Activated naive CD8-positive, alpha-beta T cell treated with anti-CD3 and anti-CD28 coated beads for 36 hours (primary cell): ENCODE results near the gene SMYD3. TPM values are rescaled to one million over a fixed set of nuclear protein-coding genes. Genes with fewer than 3 reads are reported as not detected.

Experiments
- DNase-seq: peaks from one replicate; pipeline ENCODE4 v3.0.0; 2021
- H3K27ac Mint-ChIP-seq: one replicate; pipeline ENCODE4 v1.8.0; 2022; ENCODE audit warnings: mild to moderate bottlenecking, moderate library complexity, mixed read lengths
- H3K27me3 Mint-ChIP-seq: one replicate; pipeline ENCODE4 v1.8.0; 2022; ENCODE audit warnings: mild to moderate bottlenecking, mixed read lengths
- H3K36me3 Mint-ChIP-seq: one replicate; pipeline ENCODE4 v1.8.0; 2021; ENCODE audit warnings: mild to moderate bottlenecking, mixed read lengths
- H3K4me1 Mint-ChIP-seq: one replicate; pipeline ENCODE4 v1.8.0; 2021; ENCODE audit warnings: mixed read lengths
- H3K4me3 Mint-ChIP-seq: one replicate; pipeline ENCODE4 v1.8.0; 2022; ENCODE audit warnings: mild to moderate bottlenecking, moderate library complexity, mixed read lengths
- H3K9me3 Mint-ChIP-seq: one replicate; pipeline ENCODE4 v1.8.0; 2022; ENCODE audit warnings: mixed read lengths
- total RNA-seq, 2 experiments: library from RNA; stranded (reverse); gene quantifications; one replicate each; pipeline ENCODE4 v1.2.3, GENCODE V29; 2021

The SMYD3 gene
- total RNA-seq, 2 experiments from 2014 or later = 16.4 to 18.4 TPM

DNA sequence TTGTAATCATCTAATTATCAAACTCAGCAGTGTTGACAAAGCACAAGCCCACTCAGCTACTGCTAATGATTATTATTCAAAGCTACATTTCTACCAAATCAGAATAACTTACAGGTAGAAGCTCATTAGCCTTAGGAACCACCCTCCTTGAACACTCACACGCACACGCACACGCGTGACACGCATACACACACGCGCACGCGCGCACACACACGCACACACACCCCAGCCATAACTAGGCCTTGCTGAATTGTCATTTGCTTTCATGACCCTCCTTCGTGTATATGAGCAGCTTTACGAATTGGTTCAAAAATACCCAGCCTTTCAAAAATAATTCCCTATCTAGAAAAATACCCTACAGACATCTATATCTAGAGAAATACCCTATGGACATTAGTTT lies 195.6 kb downstream of the SMYD3 start:
- Mint-ChIP-seq H3K36me3 (peaks cover 12% of the 10 kb centered on the region), H3K27ac (no peak overlapping the region), H3K4me3 (no peak overlapping the region), H3K27me3 (no peaks in the 10 kb centered on the region), H3K4me1 (peaks cover 2% of the 10 kb centered on the region), H3K9me3 (no peaks in the 10 kb centered on the region)
- no peak for DNase-seq

GRCh38 chr1:246309247-246309884 lies 197.7 kb downstream of the SMYD3 start:
- H3K9me3 Mint-ChIP-seq = no peaks in the 10 kb centered on the region
- H3K36me3 Mint-ChIP-seq = peaks cover 14% of the 10 kb centered on the region
- DNase-seq = no peak
- H3K4me1 Mint-ChIP-seq = peaks cover 2% of the 10 kb centered on the region
- no peaks in the 10 kb centered on the region for H3K27me3 Mint-ChIP-seq
- H3K4me3 Mint-ChIP-seq = no peak overlapping the region
- no peak overlapping the region for H3K27ac Mint-ChIP-seq

DNA sequence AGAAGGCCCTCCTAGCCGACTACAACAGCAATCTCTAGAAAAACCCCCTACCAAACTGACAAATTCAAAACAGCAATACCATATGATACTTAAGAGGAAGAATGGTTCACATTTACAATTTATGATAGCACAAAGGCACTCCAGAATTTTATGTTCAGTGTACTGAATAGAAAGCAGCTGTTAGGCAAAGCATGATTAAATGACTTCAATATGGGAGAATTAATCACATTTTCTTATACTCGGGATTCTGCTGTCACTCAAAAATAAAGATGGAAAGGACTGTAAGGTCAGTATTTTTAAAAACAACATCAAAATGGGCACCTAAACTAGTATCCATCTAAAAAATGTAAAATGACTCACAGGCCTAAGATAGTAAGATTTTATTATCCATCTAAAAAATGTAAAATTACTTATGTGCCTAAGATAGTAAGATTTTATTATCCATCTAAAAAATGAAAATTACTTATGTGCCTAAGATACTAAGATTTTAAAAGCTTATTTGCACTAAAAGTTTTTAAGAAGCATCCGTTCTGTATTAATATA lies 198.5 kb downstream of the SMYD3 start:
- Mint-ChIP-seq H3K4me1 (peaks cover 2% of the 10 kb centered on the region), H3K9me3 (no peaks in the 10 kb centered on the region), H3K36me3 (peaks cover 14% of the 10 kb centered on the region), H3K4me3 (no peak overlapping the region), H3K27me3 (no peaks in the 10 kb centered on the region), H3K27ac (no peak overlapping the region)
- DNase-seq = no peak

DNA sequence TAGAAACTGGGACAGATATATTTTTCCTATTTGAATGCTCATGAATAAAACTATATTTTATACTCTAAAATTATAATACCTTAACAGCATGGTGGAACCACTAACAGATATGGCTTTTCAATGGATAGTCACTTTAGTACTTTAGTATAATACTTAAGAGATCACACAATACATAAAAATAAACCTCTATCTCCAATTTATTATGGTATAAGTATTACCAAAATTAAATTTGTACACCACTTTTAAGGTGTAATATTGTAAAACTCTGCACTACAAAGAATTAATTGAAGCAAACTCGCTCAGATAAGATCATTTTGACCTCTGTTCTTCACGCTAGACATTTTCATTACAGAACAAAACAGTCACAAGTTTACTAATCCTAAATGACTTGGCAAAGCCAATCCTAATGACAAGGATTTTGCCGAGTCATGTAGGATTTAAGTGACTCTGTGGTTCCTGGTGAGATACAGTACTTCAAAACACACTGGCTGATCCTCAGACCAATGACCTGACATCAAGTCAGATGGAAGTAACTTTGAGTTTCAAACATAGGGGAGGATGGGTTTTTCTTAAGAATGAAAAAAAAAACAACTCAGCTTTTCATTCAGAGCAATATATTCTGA lies 200.6 kb downstream of the SMYD3 start:
- peaks cover 2% of the 10 kb centered on the region for H3K4me1 Mint-ChIP-seq
- H3K27ac Mint-ChIP-seq = no peak overlapping the region
- H3K27me3 Mint-ChIP-seq = no peaks in the 10 kb centered on the region
- peaks cover 9% of the 10 kb centered on the region for H3K36me3 Mint-ChIP-seq
- H3K9me3 Mint-ChIP-seq = no peaks in the 10 kb centered on the region
- no peak overlapping the region for H3K4me3 Mint-ChIP-seq
- DNase-seq = no peak

DNA sequence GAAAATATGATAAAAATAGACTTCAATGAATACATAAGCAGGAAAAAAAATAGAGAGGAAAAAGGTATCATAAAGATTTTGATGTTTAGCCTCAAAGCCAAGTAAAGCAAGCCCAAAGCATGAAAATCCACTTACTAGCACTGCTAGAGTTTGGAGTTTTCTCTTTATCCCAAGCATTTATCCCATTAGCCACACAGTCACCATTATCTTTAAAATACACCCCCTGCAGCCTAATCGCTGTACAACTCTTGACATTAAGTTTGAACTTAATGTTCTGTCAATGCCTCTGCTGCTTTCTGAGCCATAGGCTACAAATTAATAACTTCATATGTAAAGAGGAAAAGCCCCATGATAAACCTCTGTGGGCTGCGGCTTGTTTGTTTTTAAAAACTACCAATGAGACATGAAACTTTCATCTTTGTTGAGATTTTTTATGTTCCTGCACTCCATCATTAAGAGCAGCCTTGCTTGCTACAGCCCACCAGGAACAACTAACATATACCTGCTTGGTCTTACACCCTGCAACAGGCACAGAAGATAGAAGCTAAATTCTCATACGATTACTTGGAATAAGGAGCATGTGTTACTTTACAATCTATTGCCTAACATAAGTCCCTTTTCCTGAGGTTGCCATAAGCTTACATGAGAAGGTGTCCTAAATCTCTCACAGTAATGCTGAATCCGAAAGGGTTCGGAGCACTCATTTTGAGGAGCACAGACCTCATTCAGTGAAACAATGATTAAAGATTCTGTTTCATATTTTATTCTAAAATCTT lies 202.4 kb downstream of the SMYD3 start:
- Mint-ChIP-seq H3K4me3 (no peak overlapping the region), H3K4me1 (peaks cover 2% of the 10 kb centered on the region), H3K27ac (no peak overlapping the region), H3K27me3 (no peaks in the 10 kb centered on the region), H3K36me3 (peaks cover 11% of the 10 kb centered on the region), H3K9me3 (peaks cover under 1% of the 10 kb centered on the region)
- no peak for DNase-seq

DNA sequence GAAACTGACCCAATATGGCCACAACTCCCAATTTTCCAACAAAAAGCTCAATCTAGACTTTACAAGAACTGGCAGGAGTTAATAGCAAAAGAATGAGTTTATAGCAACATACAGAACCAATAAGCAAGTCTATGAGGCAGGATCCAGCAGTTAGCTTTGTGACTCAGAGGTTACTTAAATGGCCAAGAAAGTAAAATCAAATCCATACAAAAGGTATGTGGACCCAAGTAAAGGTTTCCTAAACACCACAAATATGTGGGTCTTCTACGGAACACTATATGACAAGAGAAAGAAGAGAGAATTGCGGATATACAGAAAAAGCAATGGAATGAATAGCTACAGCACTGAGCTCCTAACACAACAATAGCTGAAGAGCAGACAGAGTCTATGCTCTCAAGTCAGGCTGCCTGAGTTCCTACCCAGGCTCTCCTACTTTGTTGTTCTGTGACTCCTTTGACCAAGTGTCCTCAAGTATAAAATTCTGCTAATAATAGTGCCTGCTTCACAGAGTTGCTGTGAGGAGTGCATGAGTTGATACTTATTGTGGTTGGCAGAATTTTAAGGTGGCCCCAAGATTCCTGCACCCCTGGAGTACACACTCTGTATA lies 204.3 kb downstream of the SMYD3 start:
- peaks cover 3% of the 10 kb centered on the region for H3K9me3 Mint-ChIP-seq
- H3K27ac Mint-ChIP-seq = no peak overlapping the region
- H3K4me1 Mint-ChIP-seq = peaks cover 2% of the 10 kb centered on the region
- peaks cover 17% of the 10 kb centered on the region for H3K36me3 Mint-ChIP-seq
- no peaks in the 10 kb centered on the region for H3K27me3 Mint-ChIP-seq
- DNase-seq = no peak
- H3K4me3 Mint-ChIP-seq = no peak overlapping the region

DNA sequence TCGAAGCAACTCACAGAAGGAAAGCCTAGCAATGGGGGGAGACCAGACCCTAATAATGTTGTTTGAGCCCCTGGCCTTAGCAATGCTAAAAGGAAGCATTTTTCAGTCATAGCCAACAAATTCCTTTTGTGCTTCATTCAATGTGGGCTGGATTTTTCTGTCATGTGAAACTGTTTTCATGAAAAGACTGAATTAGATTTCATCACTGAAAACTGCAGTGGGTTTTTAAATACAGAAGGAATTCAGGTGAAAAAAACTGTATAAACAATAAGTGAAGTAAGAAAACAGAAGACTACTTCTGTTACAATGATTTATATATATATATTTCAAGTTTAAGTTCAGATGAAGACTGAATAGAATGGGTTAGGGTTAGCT lies 204.8 kb downstream of the SMYD3 start:
- DNase-seq = no peak
- Mint-ChIP-seq H3K36me3 (peaks cover 16% of the 10 kb centered on the region), H3K4me1 (peaks cover 2% of the 10 kb centered on the region), H3K27ac (no peak overlapping the region), H3K4me3 (no peak overlapping the region), H3K9me3 (peaks cover 3% of the 10 kb centered on the region), H3K27me3 (no peaks in the 10 kb centered on the region)

DNA sequence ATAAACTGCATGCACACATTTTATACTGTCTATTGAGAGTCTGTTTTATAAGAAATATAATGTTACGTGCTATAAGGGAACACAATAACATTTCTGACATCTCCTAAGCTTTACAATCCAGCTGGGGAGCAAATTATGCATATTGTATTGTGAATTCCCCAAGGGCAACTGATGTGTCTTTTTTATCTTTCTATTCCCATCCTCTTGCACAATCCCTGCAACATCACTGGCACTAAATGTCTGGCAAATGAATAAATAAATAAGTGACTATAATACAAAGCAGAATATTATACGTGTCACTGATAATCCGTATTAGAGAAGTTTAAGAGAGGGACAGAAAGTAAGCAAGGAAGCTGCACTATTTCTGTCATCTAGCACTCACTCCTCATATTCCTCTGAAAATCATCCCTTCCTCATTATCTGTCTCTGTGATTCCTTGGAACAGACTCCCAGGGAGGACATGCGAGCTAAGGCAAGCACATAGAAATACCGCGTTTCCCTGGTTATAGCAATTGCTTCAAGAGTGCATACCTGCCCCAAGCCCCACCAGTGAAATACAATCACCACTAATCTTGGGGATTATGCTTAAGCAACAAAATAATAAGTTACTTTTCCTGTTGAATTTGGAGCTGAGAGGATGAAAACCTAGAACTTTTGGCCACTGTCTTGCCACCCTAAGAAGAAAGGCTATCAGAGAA lies 205.4 kb downstream of the SMYD3 start:
- Mint-ChIP-seq H3K36me3 (peaks cover 16% of the 10 kb centered on the region), H3K9me3 (peaks cover 3% of the 10 kb centered on the region), H3K4me3 (no peak overlapping the region), H3K27ac (no peak overlapping the region), H3K27me3 (no peaks in the 10 kb centered on the region), H3K4me1 (peaks cover 5% of the 10 kb centered on the region)
- no peak for DNase-seq

GRCh38 chr1:246300626-246301549 lies 206.2 kb downstream of the SMYD3 start:
- Mint-ChIP-seq H3K27ac (no peak overlapping the region), H3K4me1 (peaks cover 4% of the 10 kb centered on the region), H3K36me3 (peaks cover 13% of the 10 kb centered on the region), H3K4me3 (no peak overlapping the region), H3K27me3 (no peaks in the 10 kb centered on the region), H3K9me3 (peaks cover 3% of the 10 kb centered on the region)
- DNase-seq = no peak

- Mint-ChIP-seq H3K9me3 (peaks cover 3% of the 10 kb centered on the region), H3K27ac (no peak overlapping the region), H3K27me3 (no peaks in the 10 kb centered on the region), H3K4me1 (peaks cover 7% of the 10 kb centered on the region), H3K4me3 (no peak overlapping the region), H3K36me3 (peaks cover 20% of the 10 kb centered on the region)
- no peak for DNase-seq
Measured at GRCh38 chr1:246297279-246298265, 209.5 kb downstream of the SMYD3 start.

GRCh38 chr1:246295968-246296367 lies 211.1 kb downstream of the SMYD3 start:
- peaks cover 3% of the 10 kb centered on the region for H3K9me3 Mint-ChIP-seq

DNA sequence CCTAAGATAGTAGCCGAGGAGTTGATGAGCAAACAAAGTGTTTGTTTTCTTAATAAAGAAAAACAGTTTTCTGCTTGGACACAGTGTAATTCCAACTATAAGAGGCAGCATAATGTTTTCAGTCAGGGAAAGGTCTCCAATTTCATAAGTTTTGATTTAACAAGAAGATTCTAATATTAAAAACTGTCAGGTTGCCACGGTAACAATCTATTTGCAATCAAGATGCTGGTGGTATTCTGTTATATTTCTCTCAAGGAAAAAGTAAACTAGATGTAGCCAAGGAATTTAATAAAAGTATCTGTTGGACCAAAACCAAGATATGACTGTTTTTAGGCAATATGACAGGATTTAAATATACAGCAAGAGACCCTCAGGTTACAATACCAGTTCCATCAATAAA lies 211.7 kb downstream of the SMYD3 start:
- Mint-ChIP-seq H3K36me3 (peaks cover 19% of the 10 kb centered on the region), H3K27ac (no peak overlapping the region), H3K27me3 (no peaks in the 10 kb centered on the region), H3K9me3 (peaks cover 3% of the 10 kb centered on the region), H3K4me3 (no peak overlapping the region), H3K4me1 (peaks cover 7% of the 10 kb centered on the region)
- no peak for DNase-seq

More at GRCh38 chr1:246295968-246296367, 211.1 kb downstream of the SMYD3 start:
- Mint-ChIP-seq H3K27ac (no peak overlapping the region), H3K36me3 (peaks cover 21% of the 10 kb centered on the region), H3K27me3 (no peaks in the 10 kb centered on the region), H3K4me3 (no peak overlapping the region), H3K4me1 (peaks cover 7% of the 10 kb centered on the region)
- no peak for DNase-seq

DNA sequence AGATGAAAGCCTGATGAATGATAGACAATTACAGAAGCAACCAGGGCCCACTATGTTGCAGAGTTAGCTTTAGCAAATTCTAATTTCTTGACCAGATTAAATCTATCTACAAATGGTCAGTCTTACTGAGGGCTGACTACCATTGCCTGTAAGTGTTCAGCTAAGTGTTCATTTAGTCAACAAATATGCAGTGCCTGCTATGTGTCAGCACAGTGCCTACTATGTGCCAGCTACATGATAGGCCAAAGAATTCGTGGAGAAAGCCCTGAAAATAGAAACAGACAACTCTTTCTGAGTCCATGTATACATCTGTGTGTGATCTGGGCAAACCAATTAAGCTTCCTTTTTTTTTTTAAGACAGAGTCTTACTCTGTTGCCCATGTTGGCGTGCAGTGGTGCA lies 212.8 kb downstream of the SMYD3 start:
- Mint-ChIP-seq H3K27me3 (no peaks in the 10 kb centered on the region), H3K4me1 (peaks cover 7% of the 10 kb centered on the region), H3K4me3 (no peak overlapping the region), H3K9me3 (no peaks in the 10 kb centered on the region), H3K36me3 (peaks cover 13% of the 10 kb centered on the region), H3K27ac (no peak overlapping the region)
- DNase-seq = no peak
